ELR (cell line): ENCODE results near the gene CUX1.
"Not testable (repeated sequence)": the region's sequence is repeated elsewhere in the genome, so short reads cannot be mapped to it uniquely, and the experiment has no call there.

Experiments used
- DNase-seq: peaks from one replicate; pipeline ENCODE4 v3.0.0-alpha.2; 2015; ENCODE audit warnings: low read depth

Gene CUX1

GRCh38 chr7:101824440-101824839 is 7.0 kb downstream of the CUX1 start:
- DNase-seq: no peak

- DNase-seq: no peak
These were observed 8.8 kb downstream of the CUX1 start for GRCh38 chr7:101826081-101826835.

GRCh38 chr7:101828301-101829020 is 11.0 kb downstream of the CUX1 start:
- DNase-seq: no peak

GRCh38 chr7:101829374-101829773 is 11.9 kb downstream of the CUX1 start:
- no peak for DNase-seq

GRCh38 chr7:101829821-101830220 is 12.4 kb downstream of the CUX1 start:
- no peak for DNase-seq

GRCh38 chr7:101831396-101831795 is 14.0 kb downstream of the CUX1 start:
- DNase-seq: not testable (repeated sequence)

- DNase-seq: no peak
These were observed 14.8 kb downstream of the CUX1 start for GRCh38 chr7:101832205-101832631.

GRCh38 chr7:101832685-101833375 is 15.4 kb downstream of the CUX1 start:
- DNase-seq: no peak

GRCh38 chr7:101833799-101834198 is 16.4 kb downstream of the CUX1 start:
- no peak for DNase-seq

GRCh38 chr7:101835136-101835535 is 17.7 kb downstream of the CUX1 start:
- DNase-seq: no peak

- not testable (repeated sequence) for DNase-seq
These were observed 20.0 kb downstream of the CUX1 start for GRCh38 chr7:101837433-101837832.

GRCh38 chr7:101838837-101839483 is 21.5 kb downstream of the CUX1 start:
- DNase-seq: no peak

GRCh38 chr7:101841328-101841727 is 23.9 kb downstream of the CUX1 start:
- no peak for DNase-seq

- no peak for DNase-seq
These were observed 26.2 kb downstream of the CUX1 start for GRCh38 chr7:101843293-101844271.

GRCh38 chr7:101845974-101846373 is 28.5 kb downstream of the CUX1 start:
- no peak for DNase-seq

- no peak for DNase-seq
These were observed 29.5 kb downstream of the CUX1 start for GRCh38 chr7:101846800-101847538.

- no peak for DNase-seq
These were observed 31.0 kb downstream of the CUX1 start for GRCh38 chr7:101848208-101848951.

- not testable (repeated sequence) for DNase-seq
These were observed 31.9 kb downstream of the CUX1 start for GRCh38 chr7:101849314-101849713.

GRCh38 chr7:101852364-101852763 is 34.9 kb downstream of the CUX1 start:
- DNase-seq: not testable (repeated sequence)

- DNase-seq: no peak
These were observed 36.3 kb downstream of the CUX1 start for GRCh38 chr7:101853684-101854083.
